ENCODE measurements around the gene OSBPL5. TPM values are rescaled to one million over a fixed set of nuclear protein-coding genes. Genes with fewer than 3 reads are reported as not detected.
A peak's percentile ranks its signal among the peaks of the same experiment; 100 is the strongest.

OSBPL5 gene
- total RNA-seq, 1 donor from 2014 or later: 88.4 TPM

DNA sequence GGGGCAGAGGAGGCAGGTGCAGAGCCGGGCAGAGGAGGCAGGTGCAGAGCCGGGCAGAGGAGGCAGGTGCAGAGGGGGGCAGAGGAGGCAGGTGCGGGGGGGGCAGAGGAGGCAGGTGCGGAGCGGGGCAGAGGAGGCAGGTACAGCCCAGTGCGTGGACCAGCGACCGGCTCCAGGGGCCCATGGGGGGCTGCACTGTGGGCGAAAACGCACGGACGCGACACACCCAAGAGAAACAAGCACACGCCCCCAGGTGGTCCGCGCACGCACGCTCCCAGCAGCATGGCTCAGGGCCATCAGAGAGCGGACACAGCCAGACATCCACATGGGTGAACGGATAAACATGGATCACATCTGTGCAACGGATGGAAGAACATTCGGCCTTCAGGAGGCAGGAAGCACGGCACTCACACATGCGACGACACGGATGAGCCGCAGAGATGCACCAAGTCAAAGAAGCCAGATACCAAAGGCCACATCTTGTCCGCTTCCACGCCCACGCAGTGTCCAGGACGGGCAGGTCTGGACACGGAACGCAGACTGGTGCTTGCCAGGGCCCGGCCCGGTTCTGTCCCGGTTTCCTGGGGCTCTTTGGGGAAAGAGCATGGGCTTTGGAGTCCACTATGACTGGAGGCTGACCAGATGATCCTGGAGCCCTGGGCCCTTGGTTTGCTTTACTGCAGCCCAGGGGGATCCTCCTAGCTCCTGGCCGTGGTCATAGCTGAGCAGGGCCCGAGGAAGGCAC, 21.8 kb downstream of the OSBPL5 start:
- H3K36me3 ChIP-seq: no peaks in the 10 kb centered on the region
- H3K4me1 ChIP-seq: peaks cover 71% of the 10 kb centered on the region
- intact Hi-C loops (cut with DNase I): no loop called here
- H3K27me3 ChIP-seq: no peaks in the 10 kb centered on the region
- TF ChIP-seq POLR2AphosphoS5 (IDR thresholded peaks at IDR 0.05; ENCODE audit: insufficient read depth in 1 of 2, low read depth in 1 of 2) (no peak), POLR2A (IDR thresholded peaks at IDR 0.05) (no peak)
- TF ChIP-seq, protein P1, sequence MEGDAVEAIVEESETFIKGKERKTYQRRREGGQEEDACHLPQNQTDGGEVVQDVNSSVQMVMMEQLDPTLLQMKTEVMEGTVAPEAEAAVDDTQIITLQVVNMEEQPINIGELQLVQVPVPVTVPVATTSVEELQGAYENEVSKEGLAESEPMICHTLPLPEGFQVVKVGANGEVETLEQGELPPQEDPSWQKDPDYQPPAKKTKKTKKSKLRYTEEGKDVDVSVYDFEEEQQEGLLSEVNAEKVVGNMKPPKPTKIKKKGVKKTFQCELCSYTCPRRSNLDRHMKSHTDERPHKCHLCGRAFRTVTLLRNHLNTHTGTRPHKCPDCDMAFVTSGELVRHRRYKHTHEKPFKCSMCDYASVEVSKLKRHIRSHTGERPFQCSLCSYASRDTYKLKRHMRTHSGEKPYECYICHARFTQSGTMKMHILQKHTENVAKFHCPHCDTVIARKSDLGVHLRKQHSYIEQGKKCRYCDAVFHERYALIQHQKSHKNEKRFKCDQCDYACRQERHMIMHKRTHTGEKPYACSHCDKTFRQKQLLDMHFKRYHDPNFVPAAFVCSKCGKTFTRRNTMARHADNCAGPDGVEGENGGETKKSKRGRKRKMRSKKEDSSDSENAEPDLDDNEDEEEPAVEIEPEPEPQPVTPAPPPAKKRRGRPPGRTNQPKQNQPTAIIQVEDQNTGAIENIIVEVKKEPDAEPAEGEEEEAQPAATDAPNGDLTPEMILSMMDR (IDR thresholded peaks at IDR 0.05): no peak
- no peaks in the 10 kb centered on the region for H3K9me3 ChIP-seq
- H3K4me3 ChIP-seq: no peak overlapping the region
- no peak for DNase-seq (ENCODE audit: extremely low spot score in 2 of 2)
- no peak overlapping the region for H3K27ac ChIP-seq

DNA sequence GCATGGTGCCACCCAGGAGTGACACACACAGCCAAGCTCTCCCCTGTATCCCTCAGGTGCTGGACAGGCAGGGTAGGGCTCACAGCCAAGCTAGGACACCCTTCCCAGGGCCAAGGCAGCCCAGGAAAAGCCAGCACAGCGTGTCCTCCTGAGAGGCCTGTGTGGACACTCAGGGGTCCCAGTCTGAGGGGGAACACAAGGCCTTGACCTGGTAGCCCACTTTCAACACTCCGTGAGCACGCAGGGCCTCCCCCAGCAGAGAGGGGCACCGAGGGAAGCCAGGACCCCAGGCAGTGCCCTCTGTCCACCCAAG, 24.9 kb downstream of the OSBPL5 start:
- Histone ChIP-seq H3K9me3 (no peaks in the 10 kb centered on the region), H3K36me3 (no peaks in the 10 kb centered on the region), H3K4me1 (peaks cover 62% of the 10 kb centered on the region), H3K4me3 (no peak overlapping the region), H3K27ac (no peak overlapping the region), H3K27me3 (no peaks in the 10 kb centered on the region)
- intact Hi-C loops (cut with DNase I): no loop called here
- DNase-seq (ENCODE audit: extremely low spot score in 2 of 2): no peak
- TF ChIP-seq POLR2AphosphoS5 (IDR thresholded peaks at IDR 0.05; ENCODE audit: insufficient read depth in 1 of 2, low read depth in 1 of 2) (no peak), POLR2A (IDR thresholded peaks at IDR 0.05) (no peak)
- TF ChIP-seq, protein P1 (IDR thresholded peaks at IDR 0.05): no peak

DNA sequence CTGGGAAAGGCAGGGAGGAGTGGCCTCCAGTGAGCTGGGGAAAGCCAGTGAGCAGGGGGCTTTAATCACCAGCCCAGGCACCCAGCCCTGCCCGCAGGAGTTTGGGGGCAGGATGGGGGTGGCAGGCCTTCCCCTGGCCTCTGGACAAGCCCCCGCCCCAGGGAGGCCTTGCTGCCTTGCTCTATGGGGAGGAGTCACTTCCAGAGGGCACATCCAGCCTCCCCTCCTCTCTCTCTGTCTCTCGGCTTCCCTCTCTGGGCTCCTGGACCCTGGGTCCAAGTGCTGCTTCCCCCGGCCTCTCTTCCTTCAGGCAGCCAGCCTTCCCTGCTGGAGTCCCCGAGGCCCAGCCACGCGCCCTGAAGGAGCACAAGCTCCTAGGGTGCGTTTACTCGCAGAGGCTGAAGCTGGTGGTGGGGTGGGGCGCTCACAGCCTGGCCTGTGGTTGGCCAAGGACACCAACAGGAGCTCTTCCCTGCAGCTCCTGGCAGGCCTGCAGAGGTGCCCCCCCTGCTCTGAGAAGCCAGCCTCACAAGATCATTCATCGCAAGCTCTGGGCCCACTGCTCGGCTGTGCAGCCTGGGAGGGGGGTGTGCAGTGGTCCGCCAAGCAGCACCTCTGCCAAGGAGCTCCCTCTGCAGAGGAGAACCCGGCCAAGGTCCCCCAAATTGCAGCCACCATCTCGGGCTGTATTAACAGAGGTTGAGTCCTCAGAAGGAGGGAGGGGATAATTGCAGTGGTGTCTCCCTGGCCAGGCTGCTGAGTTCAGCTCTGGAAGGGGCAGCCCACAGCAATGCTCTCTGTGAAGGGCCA, 25.4 kb downstream of the OSBPL5 start:
- Histone ChIP-seq H3K36me3 (no peaks in the 10 kb centered on the region), H3K9me3 (no peaks in the 10 kb centered on the region), H3K27me3 (no peaks in the 10 kb centered on the region), H3K27ac (peak overlapping the region; percentile 33), H3K4me3 (no peak overlapping the region), H3K4me1 (peaks cover 62% of the 10 kb centered on the region)
- intact Hi-C loops (cut with DNase I): no loop called here
- no peak for TF ChIP-seq POLR2AphosphoS5 (IDR thresholded peaks at IDR 0.05; ENCODE audit: insufficient read depth in 1 of 2, low read depth in 1 of 2)
- TF ChIP-seq, protein P1 (IDR thresholded peaks at IDR 0.05): no peak
- no peak for TF ChIP-seq POLR2A (IDR thresholded peaks at IDR 0.05)
- no peak for DNase-seq (ENCODE audit: extremely low spot score in 2 of 2)

DNA sequence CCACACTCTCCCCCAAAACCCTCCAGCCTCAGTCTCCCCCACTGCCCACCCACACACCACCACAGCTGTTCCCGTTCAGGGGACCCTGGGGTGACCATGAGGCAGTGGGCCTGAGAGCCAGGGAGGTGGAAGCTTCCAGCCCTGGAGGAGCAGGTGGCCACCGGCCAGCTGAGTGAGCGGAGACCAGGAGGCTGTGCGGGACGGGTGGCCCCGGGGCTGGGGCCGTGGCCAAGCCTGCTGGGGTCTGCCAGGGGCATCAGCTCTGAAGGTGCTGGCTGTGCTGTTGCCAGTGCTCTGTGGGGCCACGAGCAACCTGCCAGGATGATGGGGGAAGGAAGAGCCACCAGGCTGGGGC, 26.0 kb downstream of the OSBPL5 start:
- Histone ChIP-seq H3K4me1 (peaks cover 66% of the 10 kb centered on the region), H3K4me3 (no peak overlapping the region), H3K27ac (peak overlapping the region; percentile 33), H3K27me3 (no peaks in the 10 kb centered on the region), H3K36me3 (no peaks in the 10 kb centered on the region), H3K9me3 (no peaks in the 10 kb centered on the region)
- intact Hi-C loops (cut with DNase I): no loop called here
- no peak for DNase-seq (ENCODE audit: extremely low spot score in 2 of 2)
- TF ChIP-seq, protein P1 (IDR thresholded peaks at IDR 0.05): no peak
- TF ChIP-seq POLR2A (IDR thresholded peaks at IDR 0.05) (no peak), POLR2AphosphoS5 (IDR thresholded peaks at IDR 0.05; ENCODE audit: insufficient read depth in 1 of 2, low read depth in 1 of 2) (no peak)
